Gastrocnemius medialis (tissue), 4 donors: ENCODE measurements around the gene DGKZ.

Experiments used
- CTCF ChIP-seq, 5 experiments: fragments of 450-650 bp in 3 of 5; fragments of 200-600 bp in 2 of 5; sonication (generic) in 2 of 5; IDR thresholded peaks in 4 of 5; conservative IDR thresholded peaks in 1 of 5; 1 replicate in 4 of 5; 2 replicates in 1 of 5; pipeline ENCODE4 v1.5.1; 2016 to 2019; ENCODE audit warnings: antibody characterized with exemption in 5 of 5, mild to moderate bottlenecking in 3 of 5, moderate library complexity in 3 of 5
- POLR2A ChIP-seq, 2 donors: fragments of 450-650 bp; IDR thresholded peaks; one replicate each; pipeline ENCODE4 v1.6.1; 2017; ENCODE audit warnings: antibody characterized with exemption in 2 of 2, mild to moderate bottlenecking in 2 of 2, moderate library complexity in 2 of 2

GRCh38 chr11:46315033-46315738, 32.1 kb upstream of the DGKZ start:
- TF ChIP-seq CTCF (IDR thresholded peaks at IDR 0.05 in 4 of 5, conservative IDR thresholded peaks at IDR 0.05 in 1 of 5) (peak; percentile 49 to 91 (median 74)), POLR2A (IDR thresholded peaks at IDR 0.05) (no peak)
